Esophagus squamous epithelium (tissue), 4 donors: ENCODE results near the gene RPSA.

ENCODE experiments used
- CTCF ChIP-seq, 6 experiments: fragments of 450-650 bp in 4 of 6; fragments of 200-600 bp in 2 of 6; sonication (generic) in 2 of 6; IDR thresholded peaks; one replicate each; pipeline ENCODE4 v1.5.1; 2016 to 2019; ENCODE audit warnings: antibody characterized with exemption in 6 of 6, mild to moderate bottlenecking in 4 of 6, moderate library complexity in 4 of 6
- POLR2A ChIP-seq, 4 donors: fragments of 450-650 bp; IDR thresholded peaks; one replicate each; pipeline ENCODE4 v1.6.1; 2017; ENCODE audit warnings: antibody characterized with exemption in 4 of 4, mild to moderate bottlenecking in 4 of 4, moderate library complexity in 3 of 4

- TF ChIP-seq CTCF (IDR thresholded peaks at IDR 0.05) = no peak
- no peak for TF ChIP-seq POLR2A (IDR thresholded peaks at IDR 0.05)
Observed at GRCh38 chr3:39381432-39381831, 25.1 kb upstream of the RPSA start.
